ENCODE measurements around the gene SSTR3. TPM values are rescaled to one million over a fixed set of nuclear protein-coding genes. Genes with fewer than 3 reads are reported as not detected.

Gene SSTR3
- total RNA-seq, 1 experiment from 2014 or later = 0.21 TPM

- no peak overlapping the region for H3K4me3 ChIP-seq (ENCODE audit: insufficient read depth, low read depth, low read length)
- DNase-seq = no peak
- no peaks in the 10 kb centered on the region for H3K36me3 ChIP-seq (replicated peaks; ENCODE audit: control insufficient read depth, insufficient read depth, low read length)
- no peaks in the 10 kb centered on the region for H3K27me3 ChIP-seq (ENCODE audit: control insufficient read depth, insufficient read depth, low read length)
Measured at GRCh38 chr22:37226087-37226486, 13.8 kb upstream of the SSTR3 start.

- H3K27me3 ChIP-seq (ENCODE audit: control insufficient read depth, insufficient read depth, low read length) = no peaks in the 10 kb centered on the region
- DNase-seq = peak; percentile 76
- H3K36me3 ChIP-seq (replicated peaks; ENCODE audit: control insufficient read depth, insufficient read depth, low read length) = no peaks in the 10 kb centered on the region
- no peak overlapping the region for H3K4me3 ChIP-seq (ENCODE audit: insufficient read depth, low read depth, low read length)
Measured at GRCh38 chr22:37225481-37225880, 13.2 kb upstream of the SSTR3 start.

GRCh38 chr22:37224757-37225420 lies 12.6 kb upstream of the SSTR3 start:
- H3K36me3 ChIP-seq (replicated peaks; ENCODE audit: control insufficient read depth, insufficient read depth, low read length) = no peaks in the 10 kb centered on the region
- no peak overlapping the region for H3K4me3 ChIP-seq (ENCODE audit: insufficient read depth, low read depth, low read length)
- no peaks in the 10 kb centered on the region for H3K27me3 ChIP-seq (ENCODE audit: control insufficient read depth, insufficient read depth, low read length)
- DNase-seq = no peak

- Histone ChIP-seq H3K36me3 (replicated peaks; ENCODE audit: control insufficient read depth, insufficient read depth, low read length) (no peaks in the 10 kb centered on the region), H3K27me3 (ENCODE audit: control insufficient read depth, insufficient read depth, low read length) (no peaks in the 10 kb centered on the region), H3K4me3 (ENCODE audit: insufficient read depth, low read depth, low read length) (no peak overlapping the region)
- no peak for DNase-seq
Measured at GRCh38 chr22:37223965-37224551, 11.8 kb upstream of the SSTR3 start.

GRCh38 chr22:37222440-37222971 lies 10.2 kb upstream of the SSTR3 start:
- H3K4me3 ChIP-seq (ENCODE audit: insufficient read depth, low read depth, low read length) = no peak overlapping the region
- H3K27me3 ChIP-seq (ENCODE audit: control insufficient read depth, insufficient read depth, low read length) = no peaks in the 10 kb centered on the region
- no peaks in the 10 kb centered on the region for H3K36me3 ChIP-seq (replicated peaks; ENCODE audit: control insufficient read depth, insufficient read depth, low read length)
- DNase-seq = no peak

- H3K4me3 ChIP-seq (ENCODE audit: insufficient read depth, low read depth, low read length) = no peak overlapping the region
- H3K36me3 ChIP-seq (replicated peaks; ENCODE audit: control insufficient read depth, insufficient read depth, low read length) = no peaks in the 10 kb centered on the region
- H3K27me3 ChIP-seq (ENCODE audit: control insufficient read depth, insufficient read depth, low read length) = no peaks in the 10 kb centered on the region
- no peak for DNase-seq
Measured at GRCh38 chr22:37221424-37222333, 9.4 kb upstream of the SSTR3 start.

GRCh38 chr22:37220543-37220981 lies 8.3 kb upstream of the SSTR3 start:
- no peak for DNase-seq
- Histone ChIP-seq H3K27me3 (ENCODE audit: control insufficient read depth, insufficient read depth, low read length) (no peaks in the 10 kb centered on the region), H3K36me3 (replicated peaks; ENCODE audit: control insufficient read depth, insufficient read depth, low read length) (no peaks in the 10 kb centered on the region), H3K4me3 (ENCODE audit: insufficient read depth, low read depth, low read length) (no peak overlapping the region)

GRCh38 chr22:37219533-37219932 lies 7.3 kb upstream of the SSTR3 start:
- H3K36me3 ChIP-seq (replicated peaks; ENCODE audit: control insufficient read depth, insufficient read depth, low read length) = no peaks in the 10 kb centered on the region
- H3K4me3 ChIP-seq (ENCODE audit: insufficient read depth, low read depth, low read length) = no peak overlapping the region
- no peak for DNase-seq
- no peaks in the 10 kb centered on the region for H3K27me3 ChIP-seq (ENCODE audit: control insufficient read depth, insufficient read depth, low read length)

GRCh38 chr22:37218771-37219411 lies 6.6 kb upstream of the SSTR3 start:
- no peaks in the 10 kb centered on the region for H3K27me3 ChIP-seq (ENCODE audit: control insufficient read depth, insufficient read depth, low read length)
- no peaks in the 10 kb centered on the region for H3K36me3 ChIP-seq (replicated peaks; ENCODE audit: control insufficient read depth, insufficient read depth, low read length)
- no peak for DNase-seq
- no peak overlapping the region for H3K4me3 ChIP-seq (ENCODE audit: insufficient read depth, low read depth, low read length)

GRCh38 chr22:37218399-37218770 lies 6.1 kb upstream of the SSTR3 start:
- Histone ChIP-seq H3K36me3 (replicated peaks; ENCODE audit: control insufficient read depth, insufficient read depth, low read length) (no peaks in the 10 kb centered on the region), H3K27me3 (ENCODE audit: control insufficient read depth, insufficient read depth, low read length) (no peaks in the 10 kb centered on the region), H3K4me3 (ENCODE audit: insufficient read depth, low read depth, low read length) (no peak overlapping the region)
- DNase-seq = no peak

- Histone ChIP-seq H3K4me3 (ENCODE audit: insufficient read depth, low read depth, low read length) (no peak overlapping the region), H3K27me3 (ENCODE audit: control insufficient read depth, insufficient read depth, low read length) (no peaks in the 10 kb centered on the region), H3K36me3 (replicated peaks; ENCODE audit: control insufficient read depth, insufficient read depth, low read length) (no peaks in the 10 kb centered on the region)
- no peak for DNase-seq
Measured at GRCh38 chr22:37215890-37216289, 3.6 kb upstream of the SSTR3 start.

- Histone ChIP-seq H3K4me3 (ENCODE audit: insufficient read depth, low read depth, low read length) (no peak overlapping the region), H3K27me3 (ENCODE audit: control insufficient read depth, insufficient read depth, low read length) (no peaks in the 10 kb centered on the region), H3K36me3 (replicated peaks; ENCODE audit: control insufficient read depth, insufficient read depth, low read length) (no peaks in the 10 kb centered on the region)
- DNase-seq = no peak
Measured at GRCh38 chr22:37214731-37215030, 2.4 kb upstream of the SSTR3 start.

GRCh38 chr22:37213941-37214730 lies 1.9 kb upstream of the SSTR3 start:
- Histone ChIP-seq H3K36me3 (replicated peaks; ENCODE audit: control insufficient read depth, insufficient read depth, low read length) (no peaks in the 10 kb centered on the region), H3K27me3 (ENCODE audit: control insufficient read depth, insufficient read depth, low read length) (no peaks in the 10 kb centered on the region), H3K4me3 (ENCODE audit: insufficient read depth, low read depth, low read length) (no peak overlapping the region)
- DNase-seq = no peak
